Thoracic aorta (tissue), 2 donors: Measurements from ENCODE around the gene SCARB2. TPM values are rescaled to one million over a fixed set of nuclear protein-coding genes. Genes with fewer than 3 reads are reported as not detected.

Experiments
- ATAC-seq: fragments of 150-250 bp; one replicate; pipeline ENCODE4 v1.8.0; 2017; ENCODE audit warnings: low read depth; ENCODE audit not compliant: insufficient number of reproducible peaks, low FRiP score
- DNase-seq: peaks from one replicate; pipeline ENCODE4 v3.0.0-alpha.2; 2020; ENCODE audit warnings: low spot score
- H3K27ac ChIP-seq, 2 donors: fragments of 200-600 bp; sonication (generic); 1 replicate in 1 of 2; 2 replicates in 1 of 2; pipeline ENCODE4 v1.5.1; 2016; ENCODE audit warnings: mild to moderate bottlenecking in 2 of 2, moderate library complexity in 2 of 2
- H3K27me3 ChIP-seq: fragments of 200-600 bp; sonication (generic); replicated peaks from 2 replicates; pipeline ENCODE4 v1.6.0; 2016; ENCODE audit warnings: mild to moderate bottlenecking; ENCODE audit not compliant: insufficient read depth
- H3K36me3 ChIP-seq: fragments of 200-600 bp; sonication (generic); one replicate; pipeline ENCODE4 v1.5.1; 2016
- H3K4me1 ChIP-seq, 2 donors: fragments of 200-600 bp; sonication (generic); 1 replicate in 1 of 2; 2 replicates in 1 of 2; pipeline versions ENCODE4 v1.5.1 to v1.6.0; 2016; ENCODE audit warnings: low read depth in 2 of 2, mild to moderate bottlenecking in 1 of 2; ENCODE audit not compliant: control insufficient read depth in 1 of 2
- H3K4me3 ChIP-seq: fragments of 200-600 bp; sonication (generic); 2 replicates; pipeline ENCODE4 v1.5.1; 2016; ENCODE audit warnings: mild to moderate bottlenecking
- H3K9me3 ChIP-seq: fragments of 200-600 bp; sonication (generic); 2 replicates; pipeline ENCODE4 v1.5.1; 2016
- CTCF ChIP-seq: fragments of 200-600 bp; sonication (generic); IDR thresholded peaks from one replicate; pipeline ENCODE4 v1.5.1; 2019; ENCODE audit warnings: antibody characterized with exemption
- total RNA-seq, 2 donors: library from RNA; depleted of rRNA; stranded (reverse); fragments of >200 nt; gene quantifications; one replicate each; pipeline versions ENCODE4 v1.1.0 to v1.2.3, GENCODE V29; 2016

SCARB2 gene
- total RNA-seq, 2 donors from 2014 or later, result 133 to 165 TPM

- ATAC-seq (no peak), DNase-seq (no peak)
- Histone ChIP-seq H3K27me3 (no peaks in the 10 kb centered on the region), H3K36me3 (no peaks in the 10 kb centered on the region), H3K4me1 (no peaks in the 10 kb centered on the region), H3K9me3 (no peaks in the 10 kb centered on the region), H3K27ac (no peak overlapping the region), H3K4me3 (no peak overlapping the region)
- no peak for TF ChIP-seq CTCF
These were observed 19.1 kb upstream of the SCARB2 start for GRCh38 chr4:76232681-76233080.

GRCh38 chr4:76226418-76226817 lies 12.8 kb upstream of the SCARB2 start:
- no peaks in the 10 kb centered on the region for H3K4me1 ChIP-seq
- H3K36me3 ChIP-seq, result no peaks in the 10 kb centered on the region
- TF ChIP-seq CTCF, result no peak
- H3K27ac ChIP-seq, result no peak overlapping the region
- DNase-seq, result no peak
- H3K9me3 ChIP-seq, result no peaks in the 10 kb centered on the region
- no peak for ATAC-seq
- H3K27me3 ChIP-seq, result no peaks in the 10 kb centered on the region
- H3K4me3 ChIP-seq, result no peak overlapping the region

GRCh38 chr4:76224171-76224570 lies 10.5 kb upstream of the SCARB2 start:
- no peaks in the 10 kb centered on the region for H3K27me3 ChIP-seq
- no peak overlapping the region for H3K4me3 ChIP-seq
- ATAC-seq, result no peak
- no peak for TF ChIP-seq CTCF
- DNase-seq, result no peak
- H3K9me3 ChIP-seq, result no peaks in the 10 kb centered on the region
- H3K27ac ChIP-seq, result no peak overlapping the region
- H3K36me3 ChIP-seq, result no peaks in the 10 kb centered on the region
- H3K4me1 ChIP-seq, result peaks cover 0 to 7% of the 10 kb centered on the region in 2 donors

DNA sequence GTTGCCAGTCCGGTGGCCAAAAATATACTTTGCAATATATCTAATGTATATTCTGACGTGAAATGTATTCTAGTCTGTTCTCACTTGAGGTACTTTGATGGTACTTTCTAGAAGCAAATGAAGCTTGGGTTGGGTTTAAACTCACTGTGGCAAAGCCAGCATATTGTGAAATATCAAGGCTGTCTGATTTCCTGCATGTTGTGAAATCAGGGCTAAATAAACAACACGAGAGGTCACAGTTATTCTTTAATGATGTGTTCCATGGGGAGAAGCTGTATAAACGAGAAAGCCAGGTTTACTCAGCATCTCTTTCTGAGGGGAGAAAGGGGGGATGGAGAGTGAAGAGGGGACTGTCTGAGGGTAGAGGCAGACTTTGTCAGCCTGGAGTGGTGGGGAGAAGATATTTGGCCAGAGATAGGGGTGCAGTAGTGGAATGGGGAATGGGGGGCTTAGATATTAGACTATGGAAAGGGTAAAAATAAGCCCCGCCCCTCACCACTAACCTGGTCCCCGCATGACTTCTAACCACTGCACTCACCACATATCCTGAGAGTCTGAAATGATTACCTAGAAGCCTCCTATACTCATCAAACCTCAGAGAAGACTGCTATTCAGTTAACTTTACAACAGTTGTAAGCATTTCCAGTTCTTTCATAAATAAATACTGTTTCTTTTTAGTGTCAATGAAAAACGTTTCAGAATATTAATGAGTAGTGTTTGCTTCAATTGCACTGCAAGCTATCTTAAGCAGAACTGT lies 5.9 kb upstream of the SCARB2 start:
- H3K27ac ChIP-seq, result no peak overlapping the region

More for the DNA sequence above, 5.9 kb upstream of the SCARB2 start:
- no peak for TF ChIP-seq CTCF
- Histone ChIP-seq H3K4me1 (peaks cover 6 to 21% of the 10 kb centered on the region in 2 donors), H3K27me3 (no peaks in the 10 kb centered on the region), H3K9me3 (no peaks in the 10 kb centered on the region), H3K36me3 (no peaks in the 10 kb centered on the region), H3K4me3 (no peak overlapping the region)
- ATAC-seq, result peak; percentile 62
- no peak for DNase-seq
